SK-N-SH treated with all-trans-retinoic acid at 6 μM for 48 hours (cell line): ENCODE measurements around the gene GRM7.

Experiments
- ATAC-seq: fragments of 200-7000 bp; cut with Tn5 transposase; 3 replicates; pipeline ENCODE4 v1.9.1; 2020; ENCODE audit warnings: mild to moderate bottlenecking, moderate library complexity
- ARNTL ChIP-seq: fragments of 450-650 bp; formaldehyde crosslinking; IDR thresholded peaks from 2 replicates; pipeline ENCODE4 v1.5.0; 2020; ENCODE audit warnings: low read depth, mild to moderate bottlenecking, moderate library complexity, borderline replicate concordance
- BACH2 ChIP-seq: fragments of 250-450 bp; sonication (Bioruptor Pico); IDR thresholded peaks from 2 replicates; pipeline ENCODE4 v1.9.0; 2021; ENCODE audit warnings: mild to moderate bottlenecking, borderline replicate concordance
- CSDC2 ChIP-seq: fragments of 250-450 bp; sonication (Bioruptor Pico); IDR thresholded peaks from 2 replicates; pipeline ENCODE4 v1.5.0; 2020; ENCODE audit warnings: mild to moderate bottlenecking, moderate library complexity
- ESRRG ChIP-seq: fragments of 250-450 bp; sonication (Bioruptor Pico); IDR thresholded peaks from 2 replicates; pipeline ENCODE4 v1.6.1; 2021; ENCODE audit warnings: mild to moderate bottlenecking
- GLIS3 ChIP-seq: fragments of 250-450 bp; sonication (Bioruptor Pico); IDR thresholded peaks from 2 replicates; pipeline ENCODE4 v1.5.0; 2020; ENCODE audit warnings: mild to moderate bottlenecking, moderate library complexity
- ISL1 ChIP-seq: fragments of 250-450 bp; sonication (Bioruptor Pico); IDR thresholded peaks from 2 replicates; pipeline ENCODE4 v2.1.2; 2022; ENCODE audit warnings: mild to moderate bottlenecking, moderate library complexity
- OSR1 ChIP-seq: fragments of 250-450 bp; sonication (Bioruptor Pico); IDR thresholded peaks from 2 replicates; pipeline ENCODE4 v1.8.0; 2022; ENCODE audit warnings: moderate library complexity, mild to moderate bottlenecking, inconsistent platforms
- RARB ChIP-seq: fragments of 250-450 bp; sonication (Bioruptor Pico); IDR thresholded peaks from 2 replicates; pipeline ENCODE4 v1.8.0; 2021; ENCODE audit warnings: mild to moderate bottlenecking, moderate library complexity
- SNAI2 ChIP-seq: fragments of 250-450 bp; sonication (Bioruptor Pico); IDR thresholded peaks from 2 replicates; pipeline ENCODE4 v1.5.0; 2020; ENCODE audit warnings: mild to moderate bottlenecking, moderate library complexity
- TCF4 ChIP-seq: fragments of 250-450 bp; sonication (Bioruptor Pico); IDR thresholded peaks from 2 replicates; pipeline ENCODE4 v1.8.0; 2021; ENCODE audit warnings: mild to moderate bottlenecking, moderate library complexity, borderline replicate concordance
- TOX ChIP-seq: fragments of 250-450 bp; sonication (Bioruptor Pico); IDR thresholded peaks from 2 replicates; pipeline ENCODE4 v1.8.0; 2021; ENCODE audit warnings: mild to moderate bottlenecking, moderate library complexity, borderline replicate concordance
- ZC3H10 ChIP-seq: fragments of 250-450 bp; sonication (Bioruptor Pico); IDR thresholded peaks from 2 replicates; pipeline ENCODE4 v1.5.1; 2021; ENCODE audit warnings: mild to moderate bottlenecking, moderate library complexity
- ZFP3 ChIP-seq: fragments of 250-450 bp; sonication (Bioruptor Pico); IDR thresholded peaks from 2 replicates; pipeline ENCODE4 v1.5.0; 2020; ENCODE audit warnings: mild to moderate bottlenecking, moderate library complexity
- ZFP30 ChIP-seq: fragments of 450-650 bp; formaldehyde crosslinking; IDR thresholded peaks from 2 replicates; pipeline ENCODE4 v1.5.0; 2022; ENCODE audit warnings: mild to moderate bottlenecking, moderate library complexity
- ZNF565 ChIP-seq: fragments of 450-650 bp; formaldehyde crosslinking; conservative IDR thresholded peaks from 2 replicates; pipeline ENCODE4 v1.5.0; 2020; ENCODE audit warnings: low read depth, mild to moderate bottlenecking, moderate library complexity
- ZNF70 ChIP-seq: fragments of 450-650 bp; formaldehyde crosslinking; IDR thresholded peaks from 2 replicates; pipeline ENCODE4 v1.5.0; 2020; ENCODE audit warnings: mild to moderate bottlenecking, moderate library complexity
- ZNF8 ChIP-seq: fragments of 450-650 bp; formaldehyde crosslinking; IDR thresholded peaks from 2 replicates; pipeline ENCODE4 v1.5.0; 2020; ENCODE audit warnings: mild to moderate bottlenecking, moderate library complexity
- TF ChIP-seq, protein P1 (sequence below): fragments of 250-450 bp; sonication (Bioruptor Pico); IDR thresholded peaks from 2 replicates; pipeline ENCODE4 v1.5.1; 2020; ENCODE audit warnings: low read depth, mild to moderate bottlenecking, moderate library complexity
- TF ChIP-seq, protein P2 (sequence below): fragments of 250-450 bp; sonication (Bioruptor Pico); IDR thresholded peaks from 2 replicates; pipeline ENCODE4 v1.5.0; 2020; ENCODE audit warnings: mild to moderate bottlenecking, moderate library complexity
- TF ChIP-seq, protein P3 (sequence below): fragments of 250-450 bp; sonication (Bioruptor Pico); IDR thresholded peaks from 2 replicates; pipeline ENCODE4 v1.8.0; 2021; ENCODE audit warnings: low read depth, mild to moderate bottlenecking, moderate library complexity, borderline replicate concordance
- TF ChIP-seq, protein P4 (sequence below): fragments of 250-450 bp; sonication (Bioruptor Pico); IDR thresholded peaks from 2 replicates; pipeline ENCODE4 v1.5.1; 2021; ENCODE audit warnings: mild to moderate bottlenecking, moderate library complexity
- TF ChIP-seq, protein P5 (sequence below): fragments of 250-450 bp; sonication (Bioruptor Pico); IDR thresholded peaks from 2 replicates; pipeline ENCODE4 v1.8.0; 2020; ENCODE audit warnings: mild to moderate bottlenecking, moderate library complexity, borderline replicate concordance

The GRM7 gene

DNA sequence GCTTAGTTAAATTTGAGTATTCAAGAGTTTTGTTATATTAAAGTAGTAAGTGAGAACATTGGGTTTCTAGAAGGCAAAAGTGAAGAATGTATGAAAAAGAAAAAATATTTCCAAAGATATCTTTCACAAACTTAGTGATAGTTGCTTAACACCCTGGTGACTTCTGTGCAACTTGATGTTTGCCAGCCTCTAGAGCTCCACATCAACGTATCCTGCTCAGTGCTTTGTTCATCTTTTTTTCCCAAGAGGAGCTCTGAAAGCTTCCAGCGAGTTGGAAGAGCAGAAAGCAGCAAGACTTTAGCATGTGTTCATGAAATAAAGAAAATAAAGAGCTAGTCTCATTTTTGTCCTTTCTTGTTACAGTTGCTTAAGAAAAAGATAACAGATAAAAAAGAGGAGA is 225.5 kb downstream of the GRM7 start:
- no peak for ATAC-seq
- no peak for TF ChIP-seq ESRRG (CRISPR knock-in tag)
- TF ChIP-seq, protein P1, sequence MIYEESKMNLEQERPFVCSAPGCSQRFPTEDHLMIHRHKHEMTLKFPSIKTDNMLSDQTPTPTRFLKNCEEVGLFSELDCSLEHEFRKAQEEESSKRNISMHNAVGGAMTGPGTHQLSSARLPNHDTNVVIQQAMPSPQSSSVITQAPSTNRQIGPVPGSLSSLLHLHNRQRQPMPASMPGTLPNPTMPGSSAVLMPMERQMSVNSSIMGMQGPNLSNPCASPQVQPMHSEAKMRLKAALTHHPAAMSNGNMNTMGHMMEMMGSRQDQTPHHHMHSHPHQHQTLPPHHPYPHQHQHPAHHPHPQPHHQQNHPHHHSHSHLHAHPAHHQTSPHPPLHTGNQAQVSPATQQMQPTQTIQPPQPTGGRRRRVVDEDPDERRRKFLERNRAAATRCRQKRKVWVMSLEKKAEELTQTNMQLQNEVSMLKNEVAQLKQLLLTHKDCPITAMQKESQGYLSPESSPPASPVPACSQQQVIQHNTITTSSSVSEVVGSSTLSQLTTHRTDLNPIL (CRISPR knock-in tag): no peak

DNA sequence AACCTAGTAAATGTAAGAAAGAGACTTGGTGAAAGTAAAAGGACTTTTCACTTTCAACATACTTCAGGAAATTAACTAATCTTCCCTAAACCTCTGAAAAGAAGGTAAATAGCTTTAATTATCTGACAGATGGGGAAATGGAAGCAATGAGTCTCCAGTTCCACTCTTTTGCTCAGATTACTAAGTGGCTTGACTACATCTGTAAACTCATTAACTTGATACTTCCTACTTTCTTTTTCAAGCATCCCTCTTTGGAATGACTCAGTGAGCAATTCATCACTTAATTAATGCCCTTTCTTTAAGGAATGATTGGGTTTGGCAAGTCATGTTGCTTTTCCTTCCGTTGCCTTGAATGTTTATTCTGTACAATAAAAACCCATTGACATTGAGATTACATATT is 234.2 kb downstream of the GRM7 start:
- TF ChIP-seq TOX (CRISPR knock-in tag) (no peak), ZNF8 (no peak), ARNTL (CRISPR knock-in tag) (no peak), CSDC2 (CRISPR knock-in tag) (no peak), OSR1 (no peak), GLIS3 (CRISPR knock-in tag) (no peak), ZFP30 (CRISPR knock-in tag) (no peak), SNAI2 (CRISPR knock-in tag) (no peak), ZC3H10 (CRISPR knock-in tag) (no peak), ESRRG (CRISPR knock-in tag) (no peak), ZNF565 (CRISPR knock-in tag) (no peak), ISL1 (CRISPR knock-in tag) (no peak)
- TF ChIP-seq, protein P1 (CRISPR knock-in tag): no peak
- TF ChIP-seq, protein P2, sequence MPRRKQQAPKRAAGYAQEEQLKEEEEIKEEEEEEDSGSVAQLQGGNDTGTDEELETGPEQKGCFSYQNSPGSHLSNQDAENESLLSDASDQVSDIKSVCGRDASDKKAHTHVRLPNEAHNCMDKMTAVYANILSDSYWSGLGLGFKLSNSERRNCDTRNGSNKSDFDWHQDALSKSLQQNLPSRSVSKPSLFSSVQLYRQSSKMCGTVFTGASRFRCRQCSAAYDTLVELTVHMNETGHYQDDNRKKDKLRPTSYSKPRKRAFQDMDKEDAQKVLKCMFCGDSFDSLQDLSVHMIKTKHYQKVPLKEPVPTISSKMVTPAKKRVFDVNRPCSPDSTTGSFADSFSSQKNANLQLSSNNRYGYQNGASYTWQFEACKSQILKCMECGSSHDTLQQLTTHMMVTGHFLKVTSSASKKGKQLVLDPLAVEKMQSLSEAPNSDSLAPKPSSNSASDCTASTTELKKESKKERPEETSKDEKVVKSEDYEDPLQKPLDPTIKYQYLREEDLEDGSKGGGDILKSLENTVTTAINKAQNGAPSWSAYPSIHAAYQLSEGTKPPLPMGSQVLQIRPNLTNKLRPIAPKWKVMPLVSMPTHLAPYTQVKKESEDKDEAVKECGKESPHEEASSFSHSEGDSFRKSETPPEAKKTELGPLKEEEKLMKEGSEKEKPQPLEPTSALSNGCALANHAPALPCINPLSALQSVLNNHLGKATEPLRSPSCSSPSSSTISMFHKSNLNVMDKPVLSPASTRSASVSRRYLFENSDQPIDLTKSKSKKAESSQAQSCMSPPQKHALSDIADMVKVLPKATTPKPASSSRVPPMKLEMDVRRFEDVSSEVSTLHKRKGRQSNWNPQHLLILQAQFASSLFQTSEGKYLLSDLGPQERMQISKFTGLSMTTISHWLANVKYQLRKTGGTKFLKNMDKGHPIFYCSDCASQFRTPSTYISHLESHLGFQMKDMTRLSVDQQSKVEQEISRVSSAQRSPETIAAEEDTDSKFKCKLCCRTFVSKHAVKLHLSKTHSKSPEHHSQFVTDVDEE (CRISPR knock-in tag): no peak
- TF ChIP-seq, protein P3, sequence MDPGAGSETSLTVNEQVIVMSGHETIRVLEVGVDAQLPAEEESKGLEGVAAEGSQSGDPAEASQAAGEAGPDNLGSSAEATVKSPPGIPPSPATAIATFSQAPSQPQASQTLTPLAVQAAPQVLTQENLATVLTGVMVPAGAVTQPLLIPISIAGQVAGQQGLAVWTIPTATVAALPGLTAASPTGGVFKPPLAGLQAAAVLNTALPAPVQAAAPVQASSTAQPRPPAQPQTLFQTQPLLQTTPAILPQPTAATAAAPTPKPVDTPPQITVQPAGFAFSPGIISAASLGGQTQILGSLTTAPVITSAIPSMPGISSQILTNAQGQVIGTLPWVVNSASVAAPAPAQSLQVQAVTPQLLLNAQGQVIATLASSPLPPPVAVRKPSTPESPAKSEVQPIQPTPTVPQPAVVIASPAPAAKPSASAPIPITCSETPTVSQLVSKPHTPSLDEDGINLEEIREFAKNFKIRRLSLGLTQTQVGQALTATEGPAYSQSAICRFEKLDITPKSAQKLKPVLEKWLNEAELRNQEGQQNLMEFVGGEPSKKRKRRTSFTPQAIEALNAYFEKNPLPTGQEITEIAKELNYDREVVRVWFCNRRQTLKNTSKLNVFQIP (CRISPR knock-in tag): no peak
- TF ChIP-seq, all 23 proteins: peak for 0
- no peak for ATAC-seq

DNA sequence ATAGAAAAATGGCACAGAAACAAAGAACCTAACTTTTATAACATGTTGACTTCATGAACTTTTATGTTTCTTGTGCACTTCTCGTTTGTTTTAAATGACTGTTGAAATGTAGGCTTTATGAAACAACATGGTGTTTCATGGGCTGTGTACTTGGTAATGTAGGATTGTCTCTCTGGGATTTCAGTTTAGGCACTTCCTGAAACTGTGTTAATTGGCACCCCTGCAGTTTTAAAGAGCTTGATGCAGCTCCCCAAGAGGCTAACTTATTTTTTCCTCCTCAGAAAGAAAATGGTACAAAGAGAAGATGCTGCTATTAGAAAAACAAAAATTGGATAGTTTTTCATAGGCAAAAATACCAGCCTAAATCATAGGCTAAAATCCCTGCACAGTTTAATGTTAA is 239.2 kb downstream of the GRM7 start:
- no peak for ATAC-seq
- TF ChIP-seq TCF4: no peak
- no peak for TF ChIP-seq ARNTL (CRISPR knock-in tag)
- no peak for TF ChIP-seq BACH2 (CRISPR knock-in tag)
- TF ChIP-seq, protein P1 (CRISPR knock-in tag): no peak
- TF ChIP-seq, protein P4, sequence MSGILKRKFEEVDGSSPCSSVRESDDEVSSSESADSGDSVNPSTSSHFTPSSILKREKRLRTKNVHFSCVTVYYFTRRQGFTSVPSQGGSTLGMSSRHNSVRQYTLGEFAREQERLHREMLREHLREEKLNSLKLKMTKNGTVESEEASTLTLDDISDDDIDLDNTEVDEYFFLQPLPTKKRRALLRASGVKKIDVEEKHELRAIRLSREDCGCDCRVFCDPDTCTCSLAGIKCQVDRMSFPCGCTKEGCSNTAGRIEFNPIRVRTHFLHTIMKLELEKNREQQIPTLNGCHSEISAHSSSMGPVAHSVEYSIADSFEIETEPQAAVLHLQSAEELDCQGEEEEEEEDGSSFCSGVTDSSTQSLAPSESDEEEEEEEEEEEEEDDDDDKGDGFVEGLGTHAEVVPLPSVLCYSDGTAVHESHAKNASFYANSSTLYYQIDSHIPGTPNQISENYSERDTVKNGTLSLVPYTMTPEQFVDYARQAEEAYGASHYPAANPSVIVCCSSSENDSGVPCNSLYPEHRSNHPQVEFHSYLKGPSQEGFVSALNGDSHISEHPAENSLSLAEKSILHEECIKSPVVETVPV (CRISPR knock-in tag): no peak
- no peak for TF ChIP-seq ZNF70
- TF ChIP-seq, protein P2 (CRISPR knock-in tag): no peak
- TF ChIP-seq ZFP3: no peak
- TF ChIP-seq, protein P5, sequence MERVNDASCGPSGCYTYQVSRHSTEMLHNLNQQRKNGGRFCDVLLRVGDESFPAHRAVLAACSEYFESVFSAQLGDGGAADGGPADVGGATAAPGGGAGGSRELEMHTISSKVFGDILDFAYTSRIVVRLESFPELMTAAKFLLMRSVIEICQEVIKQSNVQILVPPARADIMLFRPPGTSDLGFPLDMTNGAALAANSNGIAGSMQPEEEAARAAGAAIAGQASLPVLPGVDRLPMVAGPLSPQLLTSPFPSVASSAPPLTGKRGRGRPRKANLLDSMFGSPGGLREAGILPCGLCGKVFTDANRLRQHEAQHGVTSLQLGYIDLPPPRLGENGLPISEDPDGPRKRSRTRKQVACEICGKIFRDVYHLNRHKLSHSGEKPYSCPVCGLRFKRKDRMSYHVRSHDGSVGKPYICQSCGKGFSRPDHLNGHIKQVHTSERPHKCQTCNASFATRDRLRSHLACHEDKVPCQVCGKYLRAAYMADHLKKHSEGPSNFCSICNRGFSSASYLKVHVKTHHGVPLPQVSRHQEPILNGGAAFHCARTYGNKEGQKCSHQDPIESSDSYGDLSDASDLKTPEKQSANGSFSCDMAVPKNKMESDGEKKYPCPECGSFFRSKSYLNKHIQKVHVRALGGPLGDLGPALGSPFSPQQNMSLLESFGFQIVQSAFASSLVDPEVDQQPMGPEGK (CRISPR knock-in tag): no peak
- TF ChIP-seq SNAI2 (CRISPR knock-in tag): no peak
- no peak for TF ChIP-seq ISL1 (CRISPR knock-in tag)
- TF ChIP-seq ZNF565 (CRISPR knock-in tag): no peak
- TF ChIP-seq ESRRG (CRISPR knock-in tag): no peak
- TF ChIP-seq CSDC2 (CRISPR knock-in tag): no peak
- TF ChIP-seq ZFP30 (CRISPR knock-in tag): no peak
- no peak for TF ChIP-seq TOX (CRISPR knock-in tag)
- no peak for TF ChIP-seq ZNF8
- TF ChIP-seq RARB (CRISPR knock-in tag): no peak
- no peak for TF ChIP-seq ZC3H10 (CRISPR knock-in tag)
